Measurements from ENCODE around the gene ENAH. TPM values are rescaled to one million over a fixed set of nuclear protein-coding genes. Genes with fewer than 3 reads are reported as not detected.

The ENAH gene
- total RNA-seq, 1 donor from 2014 or later, result 749 TPM

DNA sequence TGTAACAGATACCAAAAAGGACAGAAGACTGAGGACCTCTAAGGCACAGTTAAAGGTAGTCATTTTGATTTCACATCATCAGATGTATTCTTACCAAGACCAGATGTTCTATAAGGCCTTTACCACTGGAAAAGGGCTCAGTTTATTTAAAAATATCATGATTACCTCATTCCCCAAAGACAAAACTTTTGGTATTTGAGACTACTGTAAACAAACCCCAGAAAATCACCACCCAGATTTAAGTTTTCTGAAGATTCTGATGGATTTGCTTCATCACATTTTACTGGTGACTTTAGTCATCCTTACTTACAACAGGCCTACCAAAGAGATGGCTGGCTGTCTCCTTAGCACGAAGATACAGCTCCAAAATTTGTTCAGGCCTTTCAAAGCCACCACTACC is 8.3 kb downstream of the ENAH start:
- Mint-ChIP-seq H3K4me1 (ENCODE audit: low read depth, unreplicated experiment) (peaks cover 35% of the 10 kb centered on the region), H3K36me3 (ENCODE audit: low read depth, unreplicated experiment) (peaks cover 23% of the 10 kb centered on the region), H3K4me3 (ENCODE audit: unreplicated experiment) (peak overlapping the region; percentile 96), H3K27me3 (ENCODE audit: low read depth, unreplicated experiment) (no peaks in the 10 kb centered on the region), H3K9me3 (ENCODE audit: unreplicated experiment) (no peaks in the 10 kb centered on the region), H3K27ac (ENCODE audit: unreplicated experiment) (no peak overlapping the region)
- FAIRE-seq (no peak), DNase-seq (ENCODE audit: low read depth) (no peak)
- TF ChIP-seq EZH2 (IDR thresholded peaks at IDR 0.05; ENCODE audit: insufficient read depth, low read length) (no peak), CTCF (IDR thresholded peaks at IDR 0.05; ENCODE audit: insufficient read depth, low read depth, low read length) (no peak)
- H4K20me1 ChIP-seq (ENCODE audit: insufficient read depth, low read length), result peaks cover 83% of the 10 kb centered on the region
- H3K4me2 ChIP-seq (ENCODE audit: low read length), result no peak overlapping the region
- H3K36me3 ChIP-seq (ENCODE audit: insufficient read depth, low read length), result peaks cover 13% of the 10 kb centered on the region
- no peak overlapping the region for H3K4me3 ChIP-seq (ENCODE audit: insufficient read depth, low read depth, low read length)
- peaks cover 99% of the 10 kb centered on the region for H3K79me2 ChIP-seq (ENCODE audit: insufficient read depth, low read length)
- H2AFZ ChIP-seq (ENCODE audit: low read depth, low read length), result no peak overlapping the region
- H3K9ac ChIP-seq (ENCODE audit: low read length), result no peak overlapping the region
- H3K27me3 ChIP-seq (ENCODE audit: insufficient read depth, low read length), result no peaks in the 10 kb centered on the region
- no peaks in the 10 kb centered on the region for H3K9me3 ChIP-seq (ENCODE audit: insufficient read depth, low read depth, low read length)
- no peak overlapping the region for H3K27ac ChIP-seq (ENCODE audit: low read depth, low read length)
- H3K4me1 ChIP-seq (ENCODE audit: insufficient read depth, low read length), result peaks cover 9% of the 10 kb centered on the region

GRCh38 chr1:225642177-225642576 is 10.7 kb downstream of the ENAH start:
- FAIRE-seq (no peak), DNase-seq (ENCODE audit: low read depth) (no peak)
- no peak overlapping the region for H3K4me2 ChIP-seq (ENCODE audit: low read length)
- H3K36me3 ChIP-seq (ENCODE audit: insufficient read depth, low read length), result peaks cover 17% of the 10 kb centered on the region
- H3K4me3 ChIP-seq (ENCODE audit: insufficient read depth, low read depth, low read length), result no peak overlapping the region
- H4K20me1 ChIP-seq (ENCODE audit: insufficient read depth, low read length), result peaks cover 93% of the 10 kb centered on the region
- no peak overlapping the region for H3K27ac ChIP-seq (ENCODE audit: low read depth, low read length)
- no peaks in the 10 kb centered on the region for H3K27me3 Mint-ChIP-seq (ENCODE audit: low read depth, unreplicated experiment)
- H2AFZ ChIP-seq (ENCODE audit: low read depth, low read length), result no peak overlapping the region
- H3K27ac Mint-ChIP-seq (ENCODE audit: unreplicated experiment), result peak overlapping the region; percentile 21
- no peaks in the 10 kb centered on the region for H3K9me3 ChIP-seq (ENCODE audit: insufficient read depth, low read depth, low read length)
- H3K27me3 ChIP-seq (ENCODE audit: insufficient read depth, low read length), result no peaks in the 10 kb centered on the region
- no peak for TF ChIP-seq CTCF (IDR thresholded peaks at IDR 0.05; ENCODE audit: insufficient read depth, low read depth, low read length)
- no peak for TF ChIP-seq EZH2 (IDR thresholded peaks at IDR 0.05; ENCODE audit: insufficient read depth, low read length)
- peak overlapping the region; percentile 71 for H3K4me3 Mint-ChIP-seq (ENCODE audit: unreplicated experiment)
- H3K9me3 Mint-ChIP-seq (ENCODE audit: unreplicated experiment), result no peaks in the 10 kb centered on the region
- no peak overlapping the region for H3K9ac ChIP-seq (ENCODE audit: low read length)
- peaks cover 99% of the 10 kb centered on the region for H3K79me2 ChIP-seq (ENCODE audit: insufficient read depth, low read length)
- H3K4me1 Mint-ChIP-seq (ENCODE audit: low read depth, unreplicated experiment), result peaks cover 54% of the 10 kb centered on the region
- no peaks in the 10 kb centered on the region for H3K4me1 ChIP-seq (ENCODE audit: insufficient read depth, low read length)
- peaks cover 17% of the 10 kb centered on the region for H3K36me3 Mint-ChIP-seq (ENCODE audit: low read depth, unreplicated experiment)

DNA sequence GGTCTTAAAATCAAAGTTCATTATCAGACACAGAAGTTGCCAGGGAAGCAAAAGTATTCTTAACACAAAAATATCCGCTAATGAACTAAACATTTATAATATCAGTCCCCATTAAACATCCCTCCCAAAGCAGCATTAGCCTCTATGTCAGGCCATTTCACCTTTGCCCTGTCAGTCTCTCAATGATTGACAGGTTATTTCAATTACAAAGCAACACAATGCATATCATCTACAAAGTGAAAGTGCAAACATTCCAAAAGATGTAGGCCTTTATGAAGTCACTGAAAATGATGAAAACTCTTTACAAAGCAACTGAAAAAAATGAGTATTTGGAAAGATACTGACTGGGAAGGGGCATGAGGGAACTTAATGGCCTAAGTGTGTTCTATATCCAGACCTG is 14.1 kb downstream of the ENAH start:
- H3K79me2 ChIP-seq (ENCODE audit: insufficient read depth, low read length), result peaks cover 99% of the 10 kb centered on the region
- H3K9me3 Mint-ChIP-seq (ENCODE audit: unreplicated experiment), result no peaks in the 10 kb centered on the region
- H3K4me2 ChIP-seq (ENCODE audit: low read length), result no peak overlapping the region
- H3K36me3 ChIP-seq (ENCODE audit: insufficient read depth, low read length), result peaks cover 19% of the 10 kb centered on the region
- H3K27ac Mint-ChIP-seq (ENCODE audit: unreplicated experiment), result peak overlapping the region; percentile 79
- H3K4me1 ChIP-seq (ENCODE audit: insufficient read depth, low read length), result no peaks in the 10 kb centered on the region
- H4K20me1 ChIP-seq (ENCODE audit: insufficient read depth, low read length), result peaks cover 95% of the 10 kb centered on the region
- TF ChIP-seq EZH2 (IDR thresholded peaks at IDR 0.05; ENCODE audit: insufficient read depth, low read length) (no peak), CTCF (IDR thresholded peaks at IDR 0.05; ENCODE audit: insufficient read depth, low read depth, low read length) (no peak)
- H2AFZ ChIP-seq (ENCODE audit: low read depth, low read length), result no peak overlapping the region
- H3K36me3 Mint-ChIP-seq (ENCODE audit: low read depth, unreplicated experiment), result peaks cover 24% of the 10 kb centered on the region
- no peaks in the 10 kb centered on the region for H3K9me3 ChIP-seq (ENCODE audit: insufficient read depth, low read depth, low read length)
- FAIRE-seq (no peak), DNase-seq (ENCODE audit: low read depth) (no peak)
- no peak overlapping the region for H3K9ac ChIP-seq (ENCODE audit: low read length)
- H3K4me3 Mint-ChIP-seq (ENCODE audit: unreplicated experiment), result peak overlapping the region; percentile 62
- no peak overlapping the region for H3K4me3 ChIP-seq (ENCODE audit: insufficient read depth, low read depth, low read length)
- H3K4me1 Mint-ChIP-seq (ENCODE audit: low read depth, unreplicated experiment), result peaks cover 59% of the 10 kb centered on the region
- H3K27me3 ChIP-seq (ENCODE audit: insufficient read depth, low read length), result no peaks in the 10 kb centered on the region
- H3K27ac ChIP-seq (ENCODE audit: low read depth, low read length), result no peak overlapping the region
- no peaks in the 10 kb centered on the region for H3K27me3 Mint-ChIP-seq (ENCODE audit: low read depth, unreplicated experiment)
